ENCODE results near the gene SPINK5.

Gene SPINK5

DNA sequence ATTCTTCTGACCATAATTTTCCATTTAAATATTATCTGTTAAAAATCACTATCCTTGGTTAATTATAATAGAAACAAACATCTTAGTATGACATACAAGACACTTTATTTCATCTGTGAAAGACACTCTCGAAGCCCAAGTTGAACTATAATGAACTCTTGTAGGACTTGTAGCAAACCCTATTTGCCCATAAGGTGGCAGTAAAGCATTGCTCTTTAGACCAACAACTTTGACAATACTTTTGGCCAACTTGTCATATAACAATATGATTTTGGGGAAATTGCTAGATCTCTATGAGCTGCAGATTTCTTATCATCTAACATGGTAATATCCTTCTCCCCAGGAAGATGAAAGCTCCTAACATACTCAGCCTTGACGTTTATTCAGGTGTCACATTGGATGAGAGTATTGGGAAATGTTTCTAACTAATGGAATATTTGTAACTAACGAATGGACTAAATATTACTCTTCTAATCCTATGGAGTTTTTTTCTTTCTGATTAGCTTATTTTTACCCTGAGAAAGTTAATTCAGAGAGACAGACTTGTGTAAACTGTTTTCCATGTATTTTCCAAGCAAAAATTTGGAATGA is 115.5 kb downstream of the SPINK5 start:
- no peak for DNase-seq

DNA sequence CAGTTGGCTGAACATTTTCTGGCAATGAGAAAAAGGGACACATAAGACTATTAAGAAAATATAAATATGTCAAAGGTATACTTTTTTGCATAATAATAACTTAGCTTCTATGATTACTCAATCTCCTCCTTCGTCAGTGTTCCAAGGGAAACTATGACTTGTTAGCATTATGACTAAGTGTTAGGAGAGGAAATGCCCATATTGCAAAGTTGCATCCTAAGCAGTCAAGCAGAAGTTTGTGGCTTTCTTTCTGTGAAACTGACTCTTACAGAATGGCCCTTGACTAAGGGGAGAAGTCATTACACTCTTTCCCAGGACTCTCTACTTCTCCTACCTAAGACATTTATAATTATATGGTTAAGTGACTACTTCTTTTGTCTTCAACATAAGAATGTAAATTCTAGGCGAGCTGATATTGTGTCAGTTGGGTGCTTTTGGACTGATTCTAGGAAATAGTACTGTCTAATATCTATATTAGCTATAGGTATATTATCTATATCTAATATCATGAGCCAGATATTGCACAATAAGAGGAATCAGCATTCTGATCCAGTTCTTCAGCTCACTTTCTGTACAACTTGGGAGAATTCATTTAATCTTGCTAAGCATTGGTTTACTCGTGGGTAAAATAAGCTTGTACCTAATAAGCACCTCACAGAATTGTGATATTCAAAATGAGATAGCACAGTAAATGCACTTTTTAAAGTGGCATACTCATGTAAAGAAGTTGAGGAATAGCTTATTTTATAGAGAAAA is 122.6 kb downstream of the SPINK5 start:
- DNase-seq: no peak
